Naive thymus-derived CD4-positive, alpha-beta T cell (primary cell): ENCODE measurements around the gene REEP6. TPM values are rescaled to one million over a fixed set of nuclear protein-coding genes. Genes with fewer than 3 reads are reported as not detected.

Experiments used
- ATAC-seq: fragments of 150-1000 bp; cut with Tn5 transposase; 2 replicates; pipeline ENCODE4 v1.10.0; 2021; ENCODE audit warnings: mild to moderate bottlenecking, moderate library complexity
- CTCF ChIA-PET: fragments of 350-600 bp; sonication (Branson Sonifier 250); formaldehyde crosslinking; loops from one replicate; lab custom pipeline; 2021; ENCODE audit warnings: antibody characterized with exemption; lab: Charles Lee
- POLR2A ChIA-PET: fragments of 350-600 bp; sonication (Branson Sonifier 250); formaldehyde crosslinking; loops from one replicate; lab custom pipeline; 2021; ENCODE audit warnings: antibody characterized with exemption, inconsistent platforms; lab: Charles Lee
- DNase-seq, 9 donors: peaks; one replicate each; pipeline versions ENCODE4 v3.0.0 to v3.0.0-alpha.2; 2020 to 2022; ENCODE audit warnings: mixed read lengths in 1 of 9
- H3K27ac ChIP-seq: one replicate; pipeline ENCODE4 v1.7.0; 2013; ENCODE audit warnings: mild to moderate bottlenecking, low read depth, low read length, moderate library complexity
- H3K27me3 ChIP-seq, 2 donors: one replicate each; pipeline ENCODE4 v1.7.0; 2013; ENCODE audit warnings: low read length in 2 of 2, mild to moderate bottlenecking in 2 of 2, moderate library complexity in 2 of 2; ENCODE audit not compliant: control insufficient read depth in 2 of 2, insufficient read depth in 2 of 2
- H3K36me3 ChIP-seq, 3 experiments: 1 replicate in 2 of 3; 2 replicates in 1 of 3; pipeline ENCODE4 v1.7.0; 2013; ENCODE audit warnings: low read length in 3 of 3, mild to moderate bottlenecking in 3 of 3, moderate library complexity in 1 of 3; ENCODE audit not compliant: insufficient read depth in 3 of 3, control insufficient read depth in 2 of 3
- H3K4me1 ChIP-seq, 2 donors: one replicate each; pipeline ENCODE4 v1.7.0; 2013; ENCODE audit warnings: low read length in 2 of 2, mild to moderate bottlenecking in 2 of 2, moderate library complexity in 1 of 2; ENCODE audit not compliant: control insufficient read depth in 2 of 2, insufficient read depth in 2 of 2
- H3K4me3 ChIP-seq: 2 replicates; pipeline ENCODE4 v1.7.0; 2013; ENCODE audit warnings: mild to moderate bottlenecking, low read length
- H3K9me3 ChIP-seq, 3 experiments: 1 replicate in 2 of 3; 2 replicates in 1 of 3; pipeline ENCODE4 v1.7.0; 2013; ENCODE audit warnings: low read length in 3 of 3; ENCODE audit not compliant: control insufficient read depth in 2 of 3
- H3K27ac Mint-ChIP-seq, 9 donors: one replicate each; pipeline ENCODE4 v1.8.0; 2020 to 2022; ENCODE audit warnings: mixed read lengths in 9 of 9, mild to moderate bottlenecking in 8 of 9, moderate library complexity in 5 of 9, inconsistent platforms in 2 of 9
- H3K27me3 Mint-ChIP-seq, 5 donors: one replicate each; pipeline ENCODE4 v1.8.0; 2021 to 2022; ENCODE audit warnings: mixed read lengths in 5 of 5, mild to moderate bottlenecking in 1 of 5
- H3K36me3 Mint-ChIP-seq, 5 donors: one replicate each; pipeline ENCODE4 v1.8.0; 2020 to 2022; ENCODE audit warnings: mixed read lengths in 5 of 5, mild to moderate bottlenecking in 3 of 5, inconsistent platforms in 1 of 5
- H3K4me1 Mint-ChIP-seq, 7 donors: one replicate each; pipeline ENCODE4 v1.8.0; 2020 to 2022; ENCODE audit warnings: mixed read lengths in 7 of 7, mild to moderate bottlenecking in 3 of 7, inconsistent platforms in 1 of 7
- H3K4me3 Mint-ChIP-seq, 10 donors: one replicate each; pipeline ENCODE4 v1.8.0; 2020 to 2022; ENCODE audit warnings: mild to moderate bottlenecking in 10 of 10, mixed read lengths in 10 of 10, moderate library complexity in 6 of 10, inconsistent platforms in 2 of 10
- H3K9me3 Mint-ChIP-seq, 11 donors: one replicate each; pipeline ENCODE4 v1.8.0; 2020 to 2022; ENCODE audit warnings: mixed read lengths in 11 of 11, mild to moderate bottlenecking in 4 of 11, inconsistent platforms in 1 of 11, moderate library complexity in 1 of 11
- intact Hi-C, 2 donors: fragments of 100-400 bp; cut with micrococcal nuclease; formaldehyde crosslinking; loops; one replicate each; pipeline ENCODE4 v1.15.1; 2023
- polyA plus RNA-seq, 2 donors: library from polyadenylated mRNA; unstranded; fragments of 300-500 nt; fragmentation: Illumina TruSeq; gene quantifications; one replicate each; pipeline ENCODE4 v1.2.3, GENCODE V29; 2021
- total RNA-seq, 6 experiments: library from RNA in 5 of 6; stranded (reverse) in 5 of 6; gene quantifications; 1 replicate in 5 of 6; 2 replicates in 1 of 6; pipeline ENCODE4 v1.2.3 and lab custom pipeline; 2021 to 2026

REEP6 gene
- total and polyA plus RNA-seq, 7 experiments from 2014 or later: 1.6 to 7.2 (median 5.0) TPM

DNA sequence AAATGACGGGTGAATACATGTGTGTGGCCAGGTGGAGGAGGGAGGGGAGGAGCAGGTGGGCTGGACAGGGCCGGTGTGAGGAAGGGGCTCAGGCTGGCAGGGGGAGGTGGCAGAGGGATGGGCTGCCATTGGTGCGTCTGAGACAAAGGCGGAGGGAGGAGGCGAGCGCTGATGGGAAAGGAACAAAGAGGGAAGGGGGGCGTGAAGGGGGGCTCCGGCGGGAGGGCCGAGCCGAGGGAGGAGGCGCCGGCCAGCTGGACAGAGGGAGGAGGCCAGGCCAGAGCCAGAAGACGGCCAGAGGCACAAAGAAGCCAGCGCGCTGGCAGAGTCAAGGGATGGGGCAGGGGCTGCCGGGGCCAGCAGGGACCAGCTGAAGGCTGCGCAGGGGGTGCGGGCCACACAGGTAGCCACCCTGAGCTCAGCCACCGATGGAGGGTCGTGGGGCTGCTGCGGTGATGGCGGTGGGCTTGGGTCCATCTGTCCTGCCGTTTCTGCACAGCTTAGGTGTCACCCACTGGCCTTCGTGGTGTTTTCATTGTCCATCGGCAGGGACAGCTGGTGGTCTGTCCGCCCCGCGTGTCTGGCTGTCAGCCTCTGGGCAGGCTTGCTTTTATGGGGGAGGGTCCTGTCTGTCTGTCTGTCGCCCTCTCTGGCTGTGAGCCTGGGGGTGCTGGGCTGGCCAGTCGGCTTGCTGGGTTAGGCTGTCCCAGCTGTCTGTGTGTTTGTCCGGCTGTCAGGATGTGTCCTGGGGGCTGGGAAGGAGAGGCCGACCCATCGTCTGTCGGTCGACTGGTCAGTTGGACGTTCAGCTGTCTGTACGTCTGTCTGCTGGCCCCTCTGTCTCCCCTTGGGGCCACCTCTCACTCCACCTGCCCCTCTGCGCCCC, 38.8 kb upstream of the REEP6 start:
- Mint-ChIP-seq H3K27me3 (peaks cover 41 to 76% (median 50%) of the 10 kb centered on the region in 5 donors), H3K9me3 (peaks cover 0 to 7% (median 0%) of the 10 kb centered on the region in 11 donors), H3K4me1 (peaks cover 8 to 38% (median 26%) of the 10 kb centered on the region in 7 donors), H3K27ac (no peak overlapping the region), H3K4me3 (no peak overlapping the region), H3K36me3 (peaks cover 0 to 4% (median 0%) of the 10 kb centered on the region in 5 donors)
- H3K27ac ChIP-seq: no peak overlapping the region
- ATAC-seq (no peak), DNase-seq (no peak)
- intact Hi-C loops: no loop called here
- POLR2A ChIA-PET: interaction anchor here (0.5 kb wide), 1 partner anchor 587 kb away, joined by 3 read pairs; no protein-coding TSS in a partner anchor
- H3K4me3 ChIP-seq: no peak overlapping the region
- CTCF ChIA-PET: no interaction called here
- H3K27me3 ChIP-seq: peaks cover 12 to 60% of the 10 kb centered on the region in 2 donors
- no peaks in the 10 kb centered on the region for H3K36me3 ChIP-seq
- no peaks in the 10 kb centered on the region for H3K9me3 ChIP-seq
- H3K4me1 ChIP-seq: peaks cover 8 to 15% of the 10 kb centered on the region in 2 donors

DNA sequence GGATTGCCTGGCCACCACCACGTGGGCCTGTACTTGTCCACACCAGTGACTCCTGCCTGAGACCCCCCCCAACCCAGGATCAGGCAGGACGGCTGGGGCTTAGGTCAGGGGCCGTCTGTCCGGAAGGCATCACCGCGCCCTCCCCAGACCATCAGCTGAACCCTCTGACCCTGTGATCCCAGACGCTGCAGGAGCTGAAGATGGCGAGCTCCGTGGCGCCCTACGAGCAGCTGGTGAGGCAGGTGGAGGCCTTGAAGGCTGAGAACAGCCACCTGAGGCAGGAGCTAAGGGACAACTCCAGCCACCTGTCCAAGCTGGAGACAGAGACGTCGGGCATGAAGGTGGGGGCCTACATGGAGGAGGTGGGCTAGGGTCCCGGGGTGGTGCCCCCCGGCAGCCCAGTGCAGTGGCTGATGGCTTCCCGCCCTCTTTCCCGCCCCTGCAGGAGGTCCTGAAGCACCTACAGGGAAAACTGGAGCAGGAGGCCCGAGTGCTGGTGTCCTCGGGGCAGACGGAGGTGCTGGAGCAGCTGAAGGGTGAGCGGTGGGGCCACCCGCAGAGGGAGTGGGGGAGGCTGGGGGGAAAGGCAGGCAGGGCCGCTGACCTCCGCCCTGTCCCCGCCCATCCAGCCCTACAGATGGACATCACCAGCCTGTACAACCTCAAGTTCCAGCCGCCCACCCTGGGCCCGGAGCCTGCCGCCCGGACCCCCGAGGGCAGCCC, 38.0 kb upstream of the REEP6 start:
- ChIA-PET CTCF (no interaction called here), POLR2A (interaction anchor here (1.1 kb wide), 1 partner anchor 10 kb away, joined by 4 read pairs; no protein-coding TSS in a partner anchor)
- no peaks in the 10 kb centered on the region for H3K9me3 ChIP-seq
- DNase-seq: no peak
- H3K4me1 Mint-ChIP-seq: peaks cover 8 to 33% (median 26%) of the 10 kb centered on the region in 7 donors
- no peak overlapping the region for H3K27ac ChIP-seq
- H3K4me1 ChIP-seq: peaks cover 8 to 15% of the 10 kb centered on the region in 2 donors
- H3K36me3 Mint-ChIP-seq: peaks cover 0 to 4% (median 0%) of the 10 kb centered on the region in 5 donors
- intact Hi-C loops: no loop called here
- ATAC-seq: no peak
- peaks cover 34 to 75% (median 42%) of the 10 kb centered on the region in 5 donors for H3K27me3 Mint-ChIP-seq
- peak overlapping the region in 1 of 10 donors; percentile 30 for H3K4me3 Mint-ChIP-seq
- H3K36me3 ChIP-seq: no peaks in the 10 kb centered on the region
- H3K4me3 ChIP-seq: no peak overlapping the region
- H3K27me3 ChIP-seq: peaks cover 6 to 52% of the 10 kb centered on the region in 2 donors
- no peak overlapping the region for H3K27ac Mint-ChIP-seq
- peaks cover 0 to 7% (median 0%) of the 10 kb centered on the region in 11 donors for H3K9me3 Mint-ChIP-seq

DNA sequence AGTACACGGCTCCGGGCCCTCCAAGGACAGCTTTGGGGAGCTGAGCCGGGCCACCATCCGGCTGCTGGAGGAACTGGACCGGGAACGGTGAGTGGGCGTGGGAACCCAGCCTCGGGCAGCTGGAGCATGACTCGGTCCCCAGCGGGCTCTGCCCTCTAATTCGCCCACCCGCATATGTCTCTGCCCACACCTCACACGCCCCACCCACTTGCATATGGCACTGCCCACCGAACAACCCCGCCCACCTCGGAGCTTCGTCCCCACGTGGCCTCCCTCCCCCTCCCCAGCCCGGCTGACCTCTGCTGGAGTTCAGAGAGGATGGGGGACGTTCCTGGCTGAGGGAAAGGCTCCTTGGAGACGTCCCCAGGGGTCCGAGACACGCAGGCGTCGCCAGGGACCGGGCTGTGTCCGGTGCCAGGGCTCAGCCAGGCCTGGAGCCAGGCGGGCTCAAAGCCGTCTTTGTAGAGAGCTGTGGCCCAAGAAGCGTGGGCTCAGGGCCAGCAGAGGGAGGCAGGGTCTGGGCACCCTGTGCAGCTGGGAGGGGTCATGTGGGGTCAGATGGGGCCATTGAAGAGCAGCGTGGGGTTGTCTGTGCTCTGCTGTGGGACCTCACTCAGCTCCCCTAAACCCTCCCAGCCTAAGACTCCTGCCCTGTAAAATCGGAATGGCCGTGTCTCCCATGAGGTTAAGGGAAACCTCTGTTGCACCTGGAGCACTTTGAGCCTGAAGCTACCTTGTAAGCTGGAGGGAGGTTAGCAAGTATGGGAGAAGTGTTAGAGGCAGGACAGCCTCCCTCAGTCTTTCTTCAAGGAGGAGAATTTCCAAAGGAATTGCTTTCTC, 37.2 kb upstream of the REEP6 start:
- H3K27ac Mint-ChIP-seq: no peak overlapping the region
- H3K36me3 ChIP-seq: no peaks in the 10 kb centered on the region

DNA sequence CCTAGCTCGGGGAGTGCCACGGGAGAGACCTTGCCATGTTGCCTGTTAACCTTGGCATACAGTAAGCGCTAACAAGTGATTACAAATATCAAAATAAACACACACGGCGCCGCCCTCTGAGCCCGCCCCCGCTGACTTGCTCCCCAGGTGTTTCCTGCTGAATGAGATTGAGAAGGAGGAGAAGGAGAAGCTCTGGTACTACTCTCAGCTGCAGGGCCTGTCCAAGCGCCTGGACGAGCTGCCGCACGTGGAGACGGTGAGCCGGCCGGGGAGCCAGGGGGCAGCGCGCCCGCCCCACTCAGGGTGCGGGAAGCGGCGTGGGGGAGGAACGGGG, 36.0 kb upstream of the REEP6 start:
- Histone ChIP-seq H3K9me3 (no peaks in the 10 kb centered on the region), H3K36me3 (no peaks in the 10 kb centered on the region), H3K27me3 (peaks cover 0 to 38% of the 10 kb centered on the region in 2 donors), H3K4me1 (peaks cover 8 to 15% of the 10 kb centered on the region in 2 donors), H3K4me3 (no peak overlapping the region), H3K27ac (no peak overlapping the region)
- ChIA-PET CTCF (interaction anchor here (0.6 kb wide), 1 partner anchor 1182 kb away, joined by 3 read pairs; no protein-coding TSS in a partner anchor), POLR2A (interaction anchor here (0.6 to 1.9 kb wide), 3 partner anchors 10 to 298 kb away, joined by 4 to 5 read pairs (median 5); no protein-coding TSS in a partner anchor)
- Mint-ChIP-seq H3K27me3 (peaks cover 25 to 71% (median 29%) of the 10 kb centered on the region in 5 donors), H3K4me3 (peak overlapping the region in 6 of 10 donors; percentile 23 to 69 (median 36)), H3K36me3 (peaks cover 0 to 4% (median 0%) of the 10 kb centered on the region in 5 donors), H3K27ac (peak overlapping the region in 1 of 9 donors; percentile 20), H3K9me3 (peaks cover 0 to 5% (median 0%) of the 10 kb centered on the region in 11 donors), H3K4me1 (peaks cover 8 to 29% (median 21%) of the 10 kb centered on the region in 7 donors)
- no peak for DNase-seq
- intact Hi-C loops: no loop called here
- no peak for ATAC-seq

More for the DNA sequence above, 37.2 kb upstream of the REEP6 start:
- H3K4me3 ChIP-seq: no peak overlapping the region
- intact Hi-C loops: no loop called here
- Mint-ChIP-seq H3K9me3 (peaks cover 0 to 7% (median 0%) of the 10 kb centered on the region in 11 donors), H3K36me3 (peaks cover 0 to 4% (median 0%) of the 10 kb centered on the region in 5 donors), H3K27me3 (peaks cover 33 to 74% (median 37%) of the 10 kb centered on the region in 5 donors), H3K4me3 (peak overlapping the region in 3 of 10 donors; percentile 37 to 47 (median 47)), H3K4me1 (peaks cover 8 to 33% (median 26%) of the 10 kb centered on the region in 7 donors)
- ChIA-PET CTCF (interaction anchor here (0.6 kb wide), 1 partner anchor 946 kb away, joined by 4 read pairs; no protein-coding TSS in a partner anchor), POLR2A (interaction anchor here (0.6 to 1.1 kb wide), 2 partner anchors 11 to 243 kb away, joined by 3 to 4 read pairs; no protein-coding TSS in a partner anchor)
- H3K27ac ChIP-seq: no peak overlapping the region
- peaks cover 5 to 49% of the 10 kb centered on the region in 2 donors for H3K27me3 ChIP-seq
- no peak for ATAC-seq
- peaks cover 8 to 15% of the 10 kb centered on the region in 2 donors for H3K4me1 ChIP-seq
- no peak for DNase-seq
- H3K9me3 ChIP-seq: no peaks in the 10 kb centered on the region

DNA sequence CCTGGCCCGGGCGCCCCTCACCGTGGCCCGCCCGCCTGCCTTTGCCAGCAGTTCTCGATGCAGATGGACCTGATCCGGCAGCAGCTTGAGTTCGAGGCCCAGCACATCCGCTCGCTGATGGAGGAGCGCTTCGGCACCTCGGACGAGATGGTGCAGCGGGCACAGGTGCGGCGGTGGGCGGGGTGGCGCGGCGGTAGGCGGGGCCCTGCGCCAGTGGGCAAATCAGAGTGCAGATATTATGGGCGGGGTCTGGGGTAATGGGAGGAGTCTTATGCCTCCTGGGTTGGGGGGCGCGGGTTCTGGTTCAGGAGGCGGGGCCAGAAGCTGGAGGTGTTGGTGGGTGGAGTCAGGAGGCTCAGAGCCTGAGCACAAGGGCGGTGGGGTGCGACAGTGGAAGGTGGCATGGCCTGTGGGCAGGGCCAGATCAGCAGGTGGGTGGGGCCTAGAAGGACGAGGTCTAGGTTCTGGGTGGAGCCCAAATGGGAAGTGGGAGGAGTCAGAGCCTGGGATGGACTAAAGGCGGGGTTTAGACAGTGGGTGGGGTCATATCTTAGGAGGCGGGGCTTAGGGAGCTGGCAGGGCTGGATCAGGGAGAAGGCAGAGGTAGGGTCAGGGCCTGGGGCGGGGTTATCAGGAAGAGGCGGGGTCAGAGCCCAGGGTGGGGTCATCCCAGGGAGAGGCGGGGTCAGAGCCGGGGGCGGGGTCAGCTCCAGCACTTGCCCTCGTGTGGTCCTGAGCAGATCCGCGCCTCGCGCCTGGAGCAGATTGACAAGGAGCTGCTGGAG, 35.5 kb upstream of the REEP6 start:
- H3K4me3 Mint-ChIP-seq: peak overlapping the region in 8 of 10 donors; percentile 42 to 69 (median 52)
- POLR2A ChIA-PET: interaction anchor here (0.6 to 1.9 kb wide), 3 partner anchors 10 to 211 kb away, joined by 3 to 5 read pairs (median 5); no protein-coding TSS in a partner anchor
- H3K4me1 Mint-ChIP-seq: peaks cover 5 to 25% (median 18%) of the 10 kb centered on the region in 7 donors
- peaks cover 0 to 34% of the 10 kb centered on the region in 2 donors for H3K27me3 ChIP-seq
- peaks cover 8 to 15% of the 10 kb centered on the region in 2 donors for H3K4me1 ChIP-seq
- H3K36me3 Mint-ChIP-seq: peaks cover 0 to 4% (median 0%) of the 10 kb centered on the region in 5 donors
- no peak overlapping the region for H3K4me3 ChIP-seq
- peak; percentile 84 for ATAC-seq
- H3K27ac Mint-ChIP-seq: peak overlapping the region in 1 of 9 donors; percentile 14
- peaks cover 0 to 5% (median 0%) of the 10 kb centered on the region in 11 donors for H3K9me3 Mint-ChIP-seq
- intact Hi-C loops: no loop called here
- H3K27me3 Mint-ChIP-seq: peaks cover 22 to 67% (median 25%) of the 10 kb centered on the region in 5 donors
- CTCF ChIA-PET: no interaction called here
- H3K36me3 ChIP-seq: no peaks in the 10 kb centered on the region
- no peaks in the 10 kb centered on the region for H3K9me3 ChIP-seq
- DNase-seq: peak in 7 of 9 donors; percentile 41 to 68 (median 55)
- H3K27ac ChIP-seq: no peak overlapping the region
